Fibroblast of lung (primary cell): Measurements from ENCODE around the gene SEMA7A.

Experiments
- CTCF ChIP-seq, 2 donors: IDR thresholded peaks in 1 of 2; conservative IDR thresholded peaks in 1 of 2; 1 replicate in 1 of 2; 2 replicates in 1 of 2; pipeline ENCODE4 v1.5.1; 2011 to 2012; ENCODE audit warnings: low read length in 2 of 2, control low read depth in 1 of 2, inconsistent platforms in 1 of 2, low read depth in 1 of 2, mild to moderate bottlenecking in 1 of 2
- EZH2 ChIP-seq: IDR thresholded peaks from 2 replicates; pipeline ENCODE4 v1.5.1; 2012; ENCODE audit warnings: low read length, control low read depth, mild to moderate bottlenecking; ENCODE audit errors: missing control alignments

GRCh38 chr15:74419432-74419831 lies 14.3 kb downstream of the SEMA7A start:
- TF ChIP-seq CTCF (conservative IDR thresholded peaks at IDR 0.05 in 1 of 2, IDR thresholded peaks at IDR 0.05 in 1 of 2; ENCODE audit: low read depth in 1 of 2, low read length in 2 of 2), result no peak
- TF ChIP-seq EZH2, result no peak
